Hepatic stellate cell (primary cell): ENCODE measurements around the gene CEBPB.

Experiments used
- DNase-seq: peaks from one replicate; pipeline ENCODE4 v3.0.0; 2011; ENCODE audit warnings: low spot score

Gene CEBPB

GRCh38 chr20:50214226-50215024, 23.8 kb downstream of the CEBPB start:
- no peak for DNase-seq

- DNase-seq, result peak; percentile 50
Measured at GRCh38 chr20:50215101-50215690, 24.6 kb downstream of the CEBPB start.

GRCh38 chr20:50215926-50216325, 25.3 kb downstream of the CEBPB start:
- no peak for DNase-seq

- no peak for DNase-seq
Measured at GRCh38 chr20:50216543-50217206, 26.0 kb downstream of the CEBPB start.

GRCh38 chr20:50217207-50217949, 26.7 kb downstream of the CEBPB start:
- DNase-seq, result no peak

GRCh38 chr20:50218987-50219435, 28.4 kb downstream of the CEBPB start:
- DNase-seq, result peak; percentile 74

GRCh38 chr20:50219600-50219999, 29.0 kb downstream of the CEBPB start:
- DNase-seq, result no peak

GRCh38 chr20:50220093-50220893, 29.7 kb downstream of the CEBPB start:
- DNase-seq, result no peak

- no peak for DNase-seq
Measured at GRCh38 chr20:50220894-50221365, 30.3 kb downstream of the CEBPB start.

GRCh38 chr20:50221501-50222308, 31.1 kb downstream of the CEBPB start:
- DNase-seq, result no peak

GRCh38 chr20:50222309-50223038, 31.8 kb downstream of the CEBPB start:
- DNase-seq, result no peak

- DNase-seq, result no peak
Measured at GRCh38 chr20:50223039-50224005, 32.7 kb downstream of the CEBPB start.

GRCh38 chr20:50224052-50224451, 33.4 kb downstream of the CEBPB start:
- DNase-seq, result no peak

- peak; percentile 97 for DNase-seq
Measured at GRCh38 chr20:50224531-50225255, 34.1 kb downstream of the CEBPB start.

GRCh38 chr20:50226093-50226974, 35.7 kb downstream of the CEBPB start:
- DNase-seq, result peak; percentile 54

GRCh38 chr20:50227506-50227905, 36.9 kb downstream of the CEBPB start:
- DNase-seq, result no peak

- DNase-seq, result no peak
Measured at GRCh38 chr20:50229156-50229607, 38.6 kb downstream of the CEBPB start.
